Activated T-cell treated with anti-CD3 and anti-CD28 coated beads, Interleukin-2, amount 50 U/mL, for 48 hours (primary cell): Measurements from ENCODE around the gene NCAPG2.
"Not testable (repeated sequence)": the region's sequence is repeated elsewhere in the genome, so short reads cannot be mapped to it uniquely, and the experiment has no call there.

ENCODE experiments used
- DNase-seq, 2 experiments: peaks; one replicate each; pipeline ENCODE4 v3.0.0-alpha.2; 2020

Gene NCAPG2

GRCh38 chr7:158664406-158664805 is 40.2 kb downstream of the NCAPG2 start:
- DNase-seq, result no peak

- no peak for DNase-seq
Measured at GRCh38 chr7:158663428-158663741, 41.2 kb downstream of the NCAPG2 start.

- no peak for DNase-seq
Measured at GRCh38 chr7:158662610-158663427, 41.8 kb downstream of the NCAPG2 start.

GRCh38 chr7:158658475-158658874 is 46.1 kb downstream of the NCAPG2 start:
- no peak for DNase-seq

DNA sequence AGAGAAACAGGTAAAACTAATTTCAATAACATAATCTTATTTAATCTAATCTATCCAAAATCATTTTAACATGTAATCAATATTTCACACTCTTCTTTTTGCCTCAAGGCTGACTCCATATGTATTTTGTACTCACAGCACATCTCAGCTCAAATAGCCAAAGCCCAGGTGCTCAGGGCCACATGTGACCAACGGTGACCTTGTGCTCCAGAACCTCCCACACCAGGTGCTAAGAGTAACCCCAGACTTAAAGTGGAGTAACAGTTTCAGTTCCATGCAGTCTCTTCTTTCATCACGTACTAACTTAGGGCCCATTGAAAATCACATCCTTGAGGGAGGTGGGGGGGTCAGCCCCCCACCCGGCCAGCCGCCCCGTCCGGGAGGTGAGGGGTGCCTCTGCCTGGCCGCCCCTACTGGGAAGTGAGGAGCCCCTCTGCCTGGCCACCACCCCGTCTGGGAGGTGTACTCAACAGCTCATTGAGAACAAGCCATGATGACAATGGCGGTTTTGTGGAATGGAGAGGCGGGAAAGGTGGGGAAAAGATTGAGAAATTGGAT is 47.3 kb downstream of the NCAPG2 start:
- no peak for DNase-seq

GRCh38 chr7:158655931-158656441 is 48.6 kb downstream of the NCAPG2 start:
- peak; percentile 66 to 76 for DNase-seq

GRCh38 chr7:158655507-158655906 is 49.1 kb downstream of the NCAPG2 start:
- DNase-seq, result no peak

DNA sequence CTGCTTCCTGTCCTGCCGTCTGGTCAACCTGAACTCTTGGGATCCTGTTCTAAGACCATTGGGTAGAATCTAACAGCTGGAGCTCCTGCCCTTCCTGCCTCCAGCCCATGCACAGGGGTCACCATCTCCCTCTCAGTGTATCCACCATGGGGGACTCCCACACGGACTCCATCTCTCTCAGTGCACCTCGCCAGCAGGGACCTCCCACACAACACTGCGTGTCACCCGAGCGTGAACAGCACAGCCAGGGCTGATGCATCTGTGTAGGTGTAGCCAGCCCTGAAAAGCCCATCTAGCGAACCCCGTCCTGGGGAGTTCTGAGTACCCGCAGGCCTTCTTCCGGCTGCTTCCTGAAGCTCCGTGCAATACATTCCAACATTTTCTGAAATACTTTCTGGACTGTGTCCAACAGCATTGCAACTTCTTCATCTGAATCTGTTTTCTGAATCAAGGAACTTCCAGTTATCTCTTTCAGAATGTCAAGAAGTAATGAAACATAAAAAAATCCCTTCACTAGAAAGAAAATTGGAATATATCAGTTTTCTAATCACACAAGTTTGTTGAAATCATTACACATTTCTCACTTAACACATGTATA is 52.5 kb downstream of the NCAPG2 start:
- DNase-seq, result no peak

DNA sequence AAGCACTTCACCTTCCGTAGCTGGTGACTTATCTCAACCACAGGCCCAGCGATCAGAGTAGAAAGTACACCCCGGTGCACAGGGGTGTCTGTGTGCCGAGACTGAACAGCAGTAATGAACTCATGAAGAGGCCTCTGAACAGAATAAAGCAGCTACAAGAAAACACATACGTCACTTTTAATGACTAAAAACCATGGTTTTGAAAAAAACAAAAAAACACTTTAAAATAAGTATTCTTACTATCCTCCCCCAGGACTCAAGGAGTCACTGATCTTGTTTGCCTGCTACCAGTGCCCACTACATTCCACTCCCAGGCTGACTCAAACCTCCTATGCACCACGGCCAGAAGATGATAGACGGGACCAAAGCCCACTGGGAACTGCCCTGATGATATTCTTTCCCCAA is 53.8 kb downstream of the NCAPG2 start:
- no peak for DNase-seq

DNA sequence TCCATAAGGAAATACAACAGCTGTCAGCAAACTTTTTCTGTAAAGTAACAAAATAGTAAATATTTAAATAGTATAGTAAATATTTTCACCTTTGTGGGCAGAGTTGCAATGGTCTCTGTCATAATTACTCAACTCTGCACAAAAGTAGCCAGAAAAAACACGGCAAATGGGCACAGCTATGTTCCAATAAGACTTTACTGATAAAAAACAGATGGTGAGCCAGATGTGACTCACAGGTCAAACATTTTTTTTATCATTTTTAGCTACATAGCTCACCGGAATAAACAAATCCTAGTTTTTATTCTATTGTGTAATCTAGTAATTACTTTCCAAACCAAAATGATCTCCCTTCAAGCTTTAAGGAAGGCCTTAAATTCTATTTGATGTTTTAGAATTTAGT is 55.3 kb downstream of the NCAPG2 start:
- no peak for DNase-seq

- no peak for DNase-seq
Measured at GRCh38 chr7:158648787-158649186, 55.8 kb downstream of the NCAPG2 start.

GRCh38 chr7:158648168-158648567 is 56.4 kb downstream of the NCAPG2 start:
- no peak for DNase-seq

DNA sequence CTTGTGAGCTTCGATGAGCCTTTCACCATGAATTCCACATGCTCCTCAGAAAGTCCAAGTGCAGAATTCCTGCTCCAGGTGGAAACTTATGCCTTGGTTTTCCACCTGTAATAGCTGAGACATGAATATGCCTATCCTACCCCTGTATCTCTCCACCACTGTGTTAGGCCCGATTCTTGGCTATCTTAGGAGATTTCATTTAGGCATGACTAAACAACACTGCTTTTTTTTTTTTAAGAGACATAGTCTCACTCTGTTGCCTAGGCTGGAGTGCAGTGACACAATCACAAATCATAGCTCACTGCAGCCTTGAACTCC is 57.2 kb downstream of the NCAPG2 start:
- no peak for DNase-seq

DNA sequence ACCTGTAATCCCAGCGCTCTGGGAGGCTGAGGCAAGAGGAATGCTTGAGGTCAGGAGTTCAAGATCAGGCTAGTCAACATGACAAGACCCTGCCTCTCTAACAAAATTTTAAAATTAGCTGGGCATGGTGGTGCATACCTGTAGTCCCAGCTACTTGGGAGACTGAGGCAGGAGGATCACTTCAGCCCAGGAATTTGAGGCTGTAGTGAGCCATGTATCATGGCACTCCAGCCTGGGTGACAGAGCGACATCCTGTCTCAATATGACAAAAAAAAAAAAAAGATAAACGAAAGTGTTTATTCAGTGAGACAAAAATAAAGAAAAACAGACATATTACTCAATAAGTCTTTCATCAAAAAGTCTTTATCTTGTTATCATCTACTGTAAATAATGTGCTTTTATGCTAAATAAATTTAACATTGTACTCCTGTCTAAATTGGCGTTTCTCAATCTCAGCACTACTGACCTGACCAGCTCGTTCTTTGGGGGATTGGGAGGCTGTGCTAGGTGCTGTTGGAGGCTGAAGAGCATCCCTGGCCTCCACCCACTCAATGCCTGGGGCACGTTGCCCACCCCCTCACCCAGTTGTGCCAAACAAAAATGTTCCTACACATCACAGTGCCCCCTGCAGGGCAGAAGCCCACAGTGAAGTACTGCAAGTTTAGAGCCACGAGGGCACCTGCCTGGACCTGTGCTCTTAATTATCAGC is 57.7 kb downstream of the NCAPG2 start:
- peak; percentile 39 to 51 for DNase-seq

DNA sequence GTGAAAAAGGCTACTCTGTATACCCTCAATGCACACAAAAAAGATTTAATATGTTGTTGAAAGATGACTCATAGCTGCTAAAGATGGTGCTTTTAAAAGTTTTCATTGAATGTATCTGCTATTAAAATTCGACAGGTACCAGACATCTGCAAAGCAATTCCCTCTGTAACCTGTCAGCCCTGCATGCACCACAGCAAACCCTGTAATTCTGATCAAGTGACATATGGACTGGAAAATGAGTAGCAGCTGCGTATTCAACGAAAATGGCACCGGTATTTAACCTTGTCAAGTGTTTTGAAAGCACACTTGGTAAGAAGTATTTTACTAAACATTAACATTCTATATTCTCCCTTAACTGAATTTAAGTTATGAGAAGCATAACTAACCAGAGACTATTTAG is 58.8 kb downstream of the NCAPG2 start:
- DNase-seq, result no peak

GRCh38 chr7:158642149-158642548 is 62.5 kb downstream of the NCAPG2 start:
- DNase-seq, result no peak

DNA sequence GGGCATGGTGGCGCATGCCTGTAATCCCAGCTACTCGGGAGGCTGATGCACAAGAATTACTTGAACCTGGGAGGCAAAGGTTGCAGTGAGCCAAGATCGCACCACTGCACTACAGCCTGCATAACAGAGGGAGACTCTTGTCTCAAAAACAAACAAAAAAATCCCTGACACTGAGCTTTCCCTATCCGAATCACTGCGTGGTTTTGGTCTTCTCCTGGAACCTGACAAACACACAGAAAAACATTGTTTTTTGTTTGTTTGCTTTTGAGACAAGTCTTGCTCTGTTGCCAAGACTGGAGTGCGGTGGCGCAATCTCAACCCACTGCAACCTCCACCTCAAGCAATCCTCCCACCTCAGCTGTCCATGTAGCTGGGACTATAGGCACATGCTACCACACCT is 66.6 kb downstream of the NCAPG2 start:
- no peak for DNase-seq

- no peak for DNase-seq
Measured at GRCh38 chr7:158633055-158633956, 71.3 kb downstream of the NCAPG2 start.

- DNase-seq, result no peak
Measured at GRCh38 chr7:158631574-158632195, 72.9 kb downstream of the NCAPG2 start.

DNA sequence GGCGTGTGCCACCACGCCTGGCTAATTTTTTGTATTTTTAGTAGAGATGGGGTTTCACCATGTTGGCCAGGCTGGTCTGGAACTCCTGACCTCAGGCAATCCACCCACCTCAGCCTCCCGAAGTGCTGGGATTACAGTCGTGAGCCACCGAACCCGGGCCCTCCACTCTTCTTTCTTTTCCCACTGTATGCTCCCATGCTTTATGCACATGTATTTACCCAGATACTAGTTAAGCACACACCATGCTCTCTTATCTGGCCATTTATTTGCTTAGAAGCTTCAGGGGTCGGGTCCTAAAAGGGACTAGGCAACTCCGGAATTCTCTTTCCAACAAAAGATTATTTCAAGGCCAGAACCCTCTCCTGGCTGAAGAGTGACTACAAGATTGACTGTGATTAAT is 78.3 kb downstream of the NCAPG2 start:
- DNase-seq, result not testable (repeated sequence)

GRCh38 chr7:158623241-158623640 is 81.4 kb downstream of the NCAPG2 start:
- DNase-seq, result no peak

DNA sequence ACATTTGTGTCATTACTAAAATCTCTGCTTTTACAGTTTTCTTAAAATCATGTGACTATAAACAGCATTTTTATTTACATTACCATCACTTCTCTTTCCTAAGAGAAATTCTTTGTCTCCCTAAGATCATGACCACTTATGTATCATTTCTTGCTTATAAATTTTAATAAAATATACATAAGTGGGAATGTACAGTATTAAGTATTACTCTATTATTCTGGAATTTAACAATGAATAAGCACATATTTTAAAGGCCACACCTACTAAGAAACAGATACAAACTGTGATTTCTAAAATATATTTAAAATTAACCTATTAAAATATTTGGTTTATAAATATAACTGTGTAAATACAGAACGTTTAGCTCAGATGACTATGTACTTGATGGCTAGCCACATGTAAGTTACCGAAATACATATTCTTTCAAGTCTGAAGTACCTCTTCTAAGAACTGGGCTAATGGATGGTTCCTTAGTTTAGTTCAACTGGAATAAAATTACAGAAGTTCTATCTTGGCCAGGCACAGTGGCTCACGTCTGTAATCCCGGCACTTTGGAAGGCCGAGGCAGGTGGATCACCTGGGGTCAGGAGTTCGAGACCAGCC is 83.7 kb downstream of the NCAPG2 start:
- no peak for DNase-seq
